SU-DHL-6 (cell line): ENCODE results near the gene FRAS1.

Experiments
- H2AFZ ChIP-seq: fragments of 200-600 bp; sonication (generic); 2 replicates; pipeline ENCODE4 v1.6.1; 2014; ENCODE audit warnings: low read depth, mild to moderate bottlenecking, moderate library complexity, mixed read lengths, antibody characterized with exemption, low read length; ENCODE audit not compliant: severe bottlenecking
- H3F3A ChIP-seq: fragments of 200-600 bp; shearing (Covaris generic); 2 replicates; pipeline ENCODE4 v1.6.0; 2016; ENCODE audit warnings: antibody characterized with exemption, mild to moderate bottlenecking; ENCODE audit not compliant: insufficient read depth
- H3K27ac ChIP-seq: fragments of 200-600 bp; sonication (generic); 2 replicates; pipeline ENCODE4 v1.5.1; 2016; ENCODE audit warnings: low read depth, mild to moderate bottlenecking, low read length, moderate library complexity, mixed read lengths
- H3K27me3 ChIP-seq: fragments of 200-600 bp; sonication (generic), shearing (Covaris generic); 2 replicates; pipeline ENCODE4 v1.6.0; 2014; ENCODE audit warnings: mild to moderate bottlenecking, low read length
- H3K36me3 ChIP-seq: fragments of 200-600 bp; sonication (generic); 2 replicates; pipeline ENCODE4 v1.6.1; 2014; ENCODE audit warnings: mild to moderate bottlenecking, low read length, mixed read lengths
- H3K4me2 ChIP-seq: fragments of 300-600, 200-600 bp; shearing (Covaris generic), sonication (generic); 2 replicates; pipeline ENCODE4 v1.6.0; 2014; ENCODE audit warnings: low read length, low read depth, mild to moderate bottlenecking; ENCODE audit not compliant: poor library complexity, severe bottlenecking
- H3K4me3 ChIP-seq: fragments of 200-600 bp; sonication (generic); 2 replicates; pipeline ENCODE4 v1.5.1; 2014; ENCODE audit warnings: antibody characterized with exemption, low read length, mild to moderate bottlenecking, mixed read lengths; ENCODE audit not compliant: insufficient read depth, poor library complexity, severe bottlenecking
- H3K79me2 ChIP-seq: fragments of 200-600 bp; sonication (generic); 2 replicates; pipeline ENCODE4 v1.6.1; 2014; ENCODE audit warnings: mild to moderate bottlenecking, low read length, moderate library complexity; ENCODE audit not compliant: insufficient read depth
- H3K9ac ChIP-seq: fragments of 200-600 bp; sonication (generic); 2 replicates; pipeline ENCODE4 v1.7.0; 2014; ENCODE audit warnings: mild to moderate bottlenecking, low read length
- H3K9me2 ChIP-seq: fragments of 200-600 bp; sonication (generic); replicated peaks from 2 replicates; pipeline ENCODE4 v1.6.1; 2014; ENCODE audit warnings: low read length; ENCODE audit not compliant: insufficient read depth
- H3K9me3 ChIP-seq: fragments of 200-600 bp; sonication (generic); 2 replicates; pipeline ENCODE4 v1.6.1; 2014; ENCODE audit warnings: low read length, mixed read lengths; ENCODE audit not compliant: insufficient read depth
- H4K20me1 ChIP-seq: fragments of 200-600 bp; sonication (generic); 2 replicates; pipeline ENCODE4 v1.6.1; 2014; ENCODE audit warnings: low read depth, mild to moderate bottlenecking, antibody characterized with exemption, low read length, moderate library complexity, mixed read lengths
- CTCF ChIP-seq: fragments of 200-600 bp; sonication (generic); IDR thresholded peaks from one replicate; pipeline ENCODE4 v1.5.1; 2017; ENCODE audit warnings: antibody characterized with exemption, mild to moderate bottlenecking, low read length, moderate library complexity; ENCODE audit not compliant: insufficient read depth, poor library complexity, severe bottlenecking
- EZH2phosphoT487 ChIP-seq: fragments of 200-600 bp; sonication (generic), shearing (Covaris generic); conservative IDR thresholded peaks from 2 replicates; pipeline ENCODE4 v1.6.1; 2018; ENCODE audit warnings: mild to moderate bottlenecking, antibody characterized with exemption, low read length, moderate library complexity, mixed read lengths

The FRAS1 gene

GRCh38 chr4:78369679-78370078 lies 312.6 kb downstream of the FRAS1 start:
- Histone ChIP-seq H3F3A (no peaks in the 10 kb centered on the region), H3K4me2 (no peak overlapping the region), H2AFZ (no peak overlapping the region), H4K20me1 (no peaks in the 10 kb centered on the region), H3K27ac (no peak overlapping the region), H3K9me3 (no peaks in the 10 kb centered on the region), H3K9me2 (no peaks in the 10 kb centered on the region), H3K9ac (no peak overlapping the region), H3K4me3 (no peak overlapping the region), H3K36me3 (no peaks in the 10 kb centered on the region), H3K27me3 (no peaks in the 10 kb centered on the region), H3K79me2 (no peaks in the 10 kb centered on the region)
- TF ChIP-seq CTCF (no peak), EZH2phosphoT487 (no peak)

GRCh38 chr4:78370631-78371372 lies 313.7 kb downstream of the FRAS1 start:
- no peak for TF ChIP-seq CTCF
- TF ChIP-seq EZH2phosphoT487, result no peak
- Histone ChIP-seq H3K4me2 (no peak overlapping the region), H3K79me2 (no peaks in the 10 kb centered on the region), H3K27ac (no peak overlapping the region), H3K9me2 (no peaks in the 10 kb centered on the region), H3K9ac (no peak overlapping the region), H2AFZ (no peak overlapping the region), H3K27me3 (no peaks in the 10 kb centered on the region), H4K20me1 (no peaks in the 10 kb centered on the region), H3F3A (no peaks in the 10 kb centered on the region), H3K9me3 (no peaks in the 10 kb centered on the region), H3K36me3 (no peaks in the 10 kb centered on the region), H3K4me3 (no peak overlapping the region)

GRCh38 chr4:78372355-78372988 lies 315.3 kb downstream of the FRAS1 start:
- no peak overlapping the region for H3K27ac ChIP-seq
- no peaks in the 10 kb centered on the region for H3K27me3 ChIP-seq
- H3K9ac ChIP-seq, result no peak overlapping the region
- no peak overlapping the region for H3K4me3 ChIP-seq
- no peaks in the 10 kb centered on the region for H4K20me1 ChIP-seq
- H3K4me2 ChIP-seq, result no peak overlapping the region
- H3K79me2 ChIP-seq, result no peaks in the 10 kb centered on the region
- H2AFZ ChIP-seq, result no peak overlapping the region
- no peaks in the 10 kb centered on the region for H3F3A ChIP-seq
- no peaks in the 10 kb centered on the region for H3K36me3 ChIP-seq
- H3K9me2 ChIP-seq, result no peaks in the 10 kb centered on the region
- H3K9me3 ChIP-seq, result no peaks in the 10 kb centered on the region
- TF ChIP-seq EZH2phosphoT487, result no peak
- no peak for TF ChIP-seq CTCF
